ENCODE results near the gene ARAP2.

ARAP2 gene

GRCh38 chr4:36172656-36173055 is 71.7 kb downstream of the ARAP2 start:
- no peaks in the 10 kb centered on the region for H4K20me1 ChIP-seq (ENCODE audit: insufficient read depth, low read length)
- TF ChIP-seq EZH2 (IDR thresholded peaks at IDR 0.05; ENCODE audit: borderline replicate concordance, low read depth, low read length, severe bottlenecking) = no peak
- TF ChIP-seq, protein P1, sequence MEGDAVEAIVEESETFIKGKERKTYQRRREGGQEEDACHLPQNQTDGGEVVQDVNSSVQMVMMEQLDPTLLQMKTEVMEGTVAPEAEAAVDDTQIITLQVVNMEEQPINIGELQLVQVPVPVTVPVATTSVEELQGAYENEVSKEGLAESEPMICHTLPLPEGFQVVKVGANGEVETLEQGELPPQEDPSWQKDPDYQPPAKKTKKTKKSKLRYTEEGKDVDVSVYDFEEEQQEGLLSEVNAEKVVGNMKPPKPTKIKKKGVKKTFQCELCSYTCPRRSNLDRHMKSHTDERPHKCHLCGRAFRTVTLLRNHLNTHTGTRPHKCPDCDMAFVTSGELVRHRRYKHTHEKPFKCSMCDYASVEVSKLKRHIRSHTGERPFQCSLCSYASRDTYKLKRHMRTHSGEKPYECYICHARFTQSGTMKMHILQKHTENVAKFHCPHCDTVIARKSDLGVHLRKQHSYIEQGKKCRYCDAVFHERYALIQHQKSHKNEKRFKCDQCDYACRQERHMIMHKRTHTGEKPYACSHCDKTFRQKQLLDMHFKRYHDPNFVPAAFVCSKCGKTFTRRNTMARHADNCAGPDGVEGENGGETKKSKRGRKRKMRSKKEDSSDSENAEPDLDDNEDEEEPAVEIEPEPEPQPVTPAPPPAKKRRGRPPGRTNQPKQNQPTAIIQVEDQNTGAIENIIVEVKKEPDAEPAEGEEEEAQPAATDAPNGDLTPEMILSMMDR (IDR thresholded peaks at IDR 0.05; ENCODE audit: borderline replicate concordance, extremely low read depth, low read length, poor library complexity, severe bottlenecking) = no peak
- no peak overlapping the region for H3K4me2 ChIP-seq (ENCODE audit: insufficient read depth, low read length)
- no peak overlapping the region for H3K27ac ChIP-seq (ENCODE audit: low read length)
- H3K4me1 ChIP-seq (ENCODE audit: insufficient read depth, low read length) = no peaks in the 10 kb centered on the region
- H3K9ac ChIP-seq (ENCODE audit: low read depth, low read length) = no peak overlapping the region
- ATAC-seq (ENCODE audit: insufficient read depth, low read depth) (no peak), DNase-seq (no peak)
- H3K4me3 ChIP-seq (ENCODE audit: low read depth in 1 of 2, low read length in 2 of 2) = no peak overlapping the region
- H3K36me3 ChIP-seq (ENCODE audit: insufficient read depth, low read length) = peaks cover 21% of the 10 kb centered on the region
- H3K27me3 ChIP-seq (ENCODE audit: insufficient read depth, low read length, poor library complexity) = no peaks in the 10 kb centered on the region
- no peak overlapping the region for H2AFZ ChIP-seq (ENCODE audit: low read depth, low read length)
- H3K79me2 ChIP-seq (ENCODE audit: insufficient read depth, low read length) = no peaks in the 10 kb centered on the region
- H3K9me3 ChIP-seq (ENCODE audit: insufficient read depth, low read length, severe bottlenecking) = no peaks in the 10 kb centered on the region

DNA sequence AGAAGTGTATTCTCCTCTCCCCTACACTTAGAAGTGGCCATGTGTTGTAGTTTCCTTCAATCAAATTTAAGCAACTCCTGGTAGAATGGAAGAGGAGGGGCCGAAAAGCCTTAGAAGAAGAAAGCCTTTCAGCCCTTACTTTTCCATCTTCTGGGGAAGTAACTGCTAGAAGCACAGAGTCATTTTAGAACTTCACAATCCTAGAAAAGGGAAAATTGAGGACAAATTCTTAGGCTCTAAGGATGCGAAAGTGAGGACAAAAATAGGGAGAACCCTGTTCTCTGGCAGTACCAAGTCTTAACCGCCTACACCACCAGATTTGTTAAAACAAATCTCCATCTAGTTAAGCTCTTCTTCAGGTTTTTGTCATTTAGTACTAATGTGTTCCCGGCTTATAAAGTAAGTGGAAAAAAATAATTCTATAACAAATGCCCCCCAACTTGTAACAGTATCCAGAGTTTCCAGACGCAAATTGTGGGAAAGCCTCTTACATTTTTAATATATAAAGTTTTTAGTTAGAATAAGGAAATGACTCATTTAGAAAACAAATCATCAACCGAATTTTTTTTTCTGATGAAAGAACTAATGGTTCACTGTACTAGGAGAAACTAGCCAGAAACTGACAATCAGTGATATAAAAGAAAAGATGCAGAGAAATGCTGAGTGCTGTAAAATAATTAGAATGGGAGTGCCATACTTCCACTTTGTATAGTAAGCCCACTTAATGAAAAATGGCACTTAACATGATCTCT is 76.0 kb downstream of the ARAP2 start:
- TF ChIP-seq, protein P1 (IDR thresholded peaks at IDR 0.05; ENCODE audit: borderline replicate concordance, extremely low read depth, low read length, poor library complexity, severe bottlenecking) = no peak
- no peak for TF ChIP-seq EZH2 (IDR thresholded peaks at IDR 0.05; ENCODE audit: borderline replicate concordance, low read depth, low read length, severe bottlenecking)
- Histone ChIP-seq H3K9me3 (ENCODE audit: insufficient read depth, low read length, severe bottlenecking) (no peaks in the 10 kb centered on the region), H3K79me2 (ENCODE audit: insufficient read depth, low read length) (no peaks in the 10 kb centered on the region), H3K27me3 (ENCODE audit: insufficient read depth, low read length, poor library complexity) (no peaks in the 10 kb centered on the region), H3K9ac (ENCODE audit: low read depth, low read length) (no peak overlapping the region), H3K36me3 (ENCODE audit: insufficient read depth, low read length) (peaks cover 26% of the 10 kb centered on the region), H3K4me3 (ENCODE audit: low read depth in 1 of 2, low read length in 2 of 2) (no peak overlapping the region), H3K4me1 (ENCODE audit: insufficient read depth, low read length) (no peaks in the 10 kb centered on the region), H3K4me2 (ENCODE audit: insufficient read depth, low read length) (no peak overlapping the region), H4K20me1 (ENCODE audit: insufficient read depth, low read length) (no peaks in the 10 kb centered on the region), H2AFZ (ENCODE audit: low read depth, low read length) (no peak overlapping the region), H3K27ac (ENCODE audit: low read length) (no peak overlapping the region)
- no peak for ATAC-seq (ENCODE audit: insufficient read depth, low read depth)
- DNase-seq = no peak

DNA sequence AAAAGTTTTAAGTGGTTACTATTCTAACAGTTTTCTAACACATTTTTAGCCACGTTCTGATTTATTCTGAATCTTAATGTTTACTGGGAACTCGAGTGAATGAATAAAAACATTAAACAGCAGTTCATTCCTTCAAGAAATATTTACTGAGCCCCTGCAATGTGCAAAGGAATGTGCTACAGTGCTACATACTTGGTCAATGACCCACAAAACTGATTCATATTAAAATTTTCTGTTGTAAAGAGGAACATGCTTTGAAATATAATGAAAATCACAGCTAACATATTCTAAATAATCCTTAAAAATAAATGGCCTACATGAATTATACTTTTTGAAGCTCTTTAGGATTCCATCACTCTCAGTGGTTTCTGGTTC is 78.7 kb downstream of the ARAP2 start:
- peaks cover 40% of the 10 kb centered on the region for H3K36me3 ChIP-seq (ENCODE audit: insufficient read depth, low read length)
- H3K4me1 ChIP-seq (ENCODE audit: insufficient read depth, low read length) = no peaks in the 10 kb centered on the region
- no peaks in the 10 kb centered on the region for H4K20me1 ChIP-seq (ENCODE audit: insufficient read depth, low read length)
- no peaks in the 10 kb centered on the region for H3K9me3 ChIP-seq (ENCODE audit: insufficient read depth, low read length, severe bottlenecking)
- H3K4me2 ChIP-seq (ENCODE audit: insufficient read depth, low read length) = no peak overlapping the region
- DNase-seq = no peak
- H3K27me3 ChIP-seq (ENCODE audit: insufficient read depth, low read length, poor library complexity) = no peaks in the 10 kb centered on the region
- H2AFZ ChIP-seq (ENCODE audit: low read depth, low read length) = no peak overlapping the region
- H3K9ac ChIP-seq (ENCODE audit: low read depth, low read length) = no peak overlapping the region
- TF ChIP-seq, protein P1 (IDR thresholded peaks at IDR 0.05; ENCODE audit: borderline replicate concordance, extremely low read depth, low read length, poor library complexity, severe bottlenecking) = no peak
- no peak for TF ChIP-seq EZH2 (IDR thresholded peaks at IDR 0.05; ENCODE audit: borderline replicate concordance, low read depth, low read length, severe bottlenecking)
- no peak overlapping the region for H3K27ac ChIP-seq (ENCODE audit: low read length)
- ATAC-seq (ENCODE audit: insufficient read depth, low read depth) = no peak
- no peaks in the 10 kb centered on the region for H3K79me2 ChIP-seq (ENCODE audit: insufficient read depth, low read length)
- H3K4me3 ChIP-seq (ENCODE audit: low read depth in 1 of 2, low read length in 2 of 2) = no peak overlapping the region

Data from DND-41 (cell line).